NCI-H1930 (cell line): ENCODE measurements around the gene TRERF1.

ENCODE experiments used
- DNase-seq, 2 experiments: peaks; one replicate each; lab custom pipeline; 2025; lab: John Stamatoyannopoulos, UW

The TRERF1 gene

GRCh38 chr6:42306439-42307140 is 145.1 kb downstream of the TRERF1 start:
- no peak for DNase-seq

GRCh38 chr6:42304053-42304712 is 147.5 kb downstream of the TRERF1 start:
- no peak for DNase-seq

GRCh38 chr6:42302411-42302810 is 149.3 kb downstream of the TRERF1 start:
- DNase-seq = no peak

- no peak for DNase-seq
These were observed 149.7 kb downstream of the TRERF1 start for GRCh38 chr6:42301986-42302385.

- no peak for DNase-seq
These were observed 151.0 kb downstream of the TRERF1 start for GRCh38 chr6:42300701-42301100.

GRCh38 chr6:42300185-42300584 is 151.5 kb downstream of the TRERF1 start:
- DNase-seq = no peak

- no peak for DNase-seq
These were observed 154.1 kb downstream of the TRERF1 start for GRCh38 chr6:42297661-42298060.

- DNase-seq = no peak
These were observed 155.1 kb downstream of the TRERF1 start for GRCh38 chr6:42296614-42297013.

GRCh38 chr6:42295677-42296076 is 156.0 kb downstream of the TRERF1 start:
- no peak for DNase-seq

GRCh38 chr6:42295181-42295580 is 156.5 kb downstream of the TRERF1 start:
- no peak for DNase-seq

GRCh38 chr6:42294759-42295158 is 157.0 kb downstream of the TRERF1 start:
- DNase-seq = no peak

- DNase-seq = no peak
These were observed 158.2 kb downstream of the TRERF1 start for GRCh38 chr6:42293386-42293977.

- DNase-seq = no peak
These were observed 159.6 kb downstream of the TRERF1 start for GRCh38 chr6:42292004-42292740.

GRCh38 chr6:42287756-42288155 is 164.0 kb downstream of the TRERF1 start:
- DNase-seq = no peak

- DNase-seq = no peak
These were observed 170.2 kb downstream of the TRERF1 start for GRCh38 chr6:42281570-42281969.

- DNase-seq = no peak
These were observed 170.7 kb downstream of the TRERF1 start for GRCh38 chr6:42280966-42281533.

- DNase-seq = no peak
These were observed 171.6 kb downstream of the TRERF1 start for GRCh38 chr6:42279966-42280629.

- DNase-seq = no peak
These were observed 172.5 kb downstream of the TRERF1 start for GRCh38 chr6:42279144-42279781.

GRCh38 chr6:42278131-42278853 is 173.4 kb downstream of the TRERF1 start:
- DNase-seq = no peak

- no peak for DNase-seq
These were observed 175.5 kb downstream of the TRERF1 start for GRCh38 chr6:42276034-42276890.
